Neural cell (in vitro differentiated cells): Measurements from ENCODE around the gene SLFN14. TPM values are rescaled to one million over a fixed set of nuclear protein-coding genes. Genes with fewer than 3 reads are reported as not detected.

Source experiments
- H2AFZ ChIP-seq: fragments of 200-600, 300-800 bp; sonication (generic), shearing (Covaris generic); 2 replicates; pipeline ENCODE4 v1.6.0; 2014; ENCODE audit warnings: low read depth, mild to moderate bottlenecking, antibody characterized with exemption, low read length, moderate library complexity
- H3F3A ChIP-seq: fragments of 200-600 bp; shearing (Covaris generic); 2 replicates; pipeline ENCODE4 v1.6.1; 2016; ENCODE audit warnings: mild to moderate bottlenecking, moderate library complexity, mixed read lengths, antibody characterized with exemption, low read length; ENCODE audit not compliant: insufficient read depth, poor library complexity, severe bottlenecking
- H3K27ac ChIP-seq: fragments of 200-600, 300-800 bp; sonication (generic), shearing (Covaris generic); 2 replicates; pipeline ENCODE4 v1.5.1; 2014; ENCODE audit warnings: mild to moderate bottlenecking, low read length, moderate library complexity
- H3K27me3 ChIP-seq: fragments of 300-800, 200-600 bp; sonication (generic), shearing (Covaris generic); 2 replicates; pipeline ENCODE4 v1.6.0; 2014; ENCODE audit warnings: mild to moderate bottlenecking, low read depth, low read length, moderate library complexity; ENCODE audit not compliant: insufficient read depth
- H3K36me3 ChIP-seq: fragments of 300-800, 200-600 bp; sonication (generic), shearing (Covaris generic); 2 replicates; pipeline ENCODE4 v1.5.1; 2014; ENCODE audit warnings: mild to moderate bottlenecking, antibody characterized with exemption, low read length, moderate library complexity; ENCODE audit not compliant: insufficient read depth
- H3K4me2 ChIP-seq: fragments of 300-800, 200-600 bp; sonication (generic), shearing (Covaris generic); 2 replicates; pipeline ENCODE4 v1.6.0; 2014; ENCODE audit warnings: mild to moderate bottlenecking, low read length
- H3K4me3 ChIP-seq: fragments of 300-800, 200-600 bp; sonication (generic), shearing (Covaris generic); 2 replicates; pipeline ENCODE4 v1.5.1; 2014; ENCODE audit warnings: mild to moderate bottlenecking, low read length, moderate library complexity
- H3K79me2 ChIP-seq: fragments of 200-600 bp; shearing (Covaris generic); replicated peaks from 2 replicates; pipeline ENCODE4 v1.6.0; 2014; ENCODE audit warnings: mild to moderate bottlenecking, low read length, moderate library complexity; ENCODE audit not compliant: insufficient read depth
- H3K9ac ChIP-seq: fragments of 300-800, 200-600 bp; sonication (generic), shearing (Covaris generic); 2 replicates; pipeline ENCODE4 v1.6.1; 2016; ENCODE audit warnings: mild to moderate bottlenecking, low read length, mixed read lengths
- H3K9me2 ChIP-seq: fragments of 200-600 bp; shearing (Covaris generic); 2 replicates; pipeline ENCODE4 v1.6.1; 2016; ENCODE audit warnings: mild to moderate bottlenecking, low read length, mixed read lengths; ENCODE audit not compliant: insufficient read depth
- H3K9me3 ChIP-seq: fragments of 200-600, 300-800 bp; sonication (generic), shearing (Covaris generic); 2 replicates; pipeline ENCODE4 v1.6.1; 2016; ENCODE audit warnings: mild to moderate bottlenecking, mixed run types, low read length, moderate library complexity, mixed read lengths
- H4K20me1 ChIP-seq: fragments of 200-600 bp; shearing (Covaris generic); 2 replicates; pipeline ENCODE4 v1.6.1; 2016; ENCODE audit warnings: mild to moderate bottlenecking, mixed run types; ENCODE audit not compliant: insufficient read depth
- CTCF ChIP-seq: fragments of 450-650 bp; IDR thresholded peaks from 2 replicates; pipeline ENCODE4 v1.5.1; 2014; ENCODE audit warnings: antibody characterized with exemption, mild to moderate bottlenecking, moderate library complexity; ENCODE audit not compliant: poor library complexity, severe bottlenecking
- EP300 ChIP-seq: fragments of 450-650 bp; conservative IDR thresholded peaks from 2 replicates; pipeline ENCODE4 v1.6.1; 2014; ENCODE audit warnings: antibody characterized with exemption, mild to moderate bottlenecking, moderate library complexity; ENCODE audit not compliant: poor library complexity, severe bottlenecking
- EZH2 ChIP-seq: fragments of 200-600, 300-800 bp; shearing (Covaris generic), sonication (generic); IDR thresholded peaks from 2 replicates; pipeline ENCODE4 v1.6.1; 2014; ENCODE audit warnings: antibody characterized with exemption, low read length, borderline replicate concordance, mild to moderate bottlenecking; ENCODE audit not compliant: insufficient read depth, poor library complexity, severe bottlenecking
- MXI1 ChIP-seq: fragments of 450-650 bp; conservative IDR thresholded peaks from 2 replicates; pipeline ENCODE4 v1.6.1; 2014; ENCODE audit warnings: antibody characterized with exemption, mild to moderate bottlenecking; ENCODE audit not compliant: poor library complexity, severe bottlenecking
- POLR2AphosphoS5 ChIP-seq: IDR thresholded peaks from 2 replicates; pipeline ENCODE4 v1.6.1; 2012
- RAD21 ChIP-seq: fragments of 450-650 bp; conservative IDR thresholded peaks from 2 replicates; pipeline ENCODE4 v1.6.1; 2014; ENCODE audit warnings: antibody characterized with exemption, mild to moderate bottlenecking, moderate library complexity
- SMC3 ChIP-seq: fragments of 450-650 bp; conservative IDR thresholded peaks from 2 replicates; pipeline ENCODE4 v1.6.1; 2014; ENCODE audit warnings: antibody characterized with exemption, mild to moderate bottlenecking, moderate library complexity; ENCODE audit not compliant: poor library complexity
- TAF1 ChIP-seq: IDR thresholded peaks from 2 replicates; pipeline ENCODE4 v1.6.1; 2012; ENCODE audit warnings: low read depth
- polyA plus RNA-seq: library from polyadenylated mRNA; depleted of rRNA; stranded (reverse); fragments of >200 nt; gene quantifications from 2 replicates; pipeline ENCODE4 v1.2.3, GENCODE V29; 2014
- TF ChIP-seq, protein P1 (sequence below): IDR thresholded peaks from 2 replicates; pipeline ENCODE4 v1.6.1; 2012; ENCODE audit warnings: borderline replicate concordance

Gene SLFN14
- polyA plus RNA-seq, 1 donor from 2014 or later = not detected

GRCh38 chr17:35555691-35556090 is 4.9 kb downstream of the SLFN14 start:
- peaks cover 6% of the 10 kb centered on the region for H3K27me3 ChIP-seq
- H3K4me3 ChIP-seq = no peak overlapping the region
- H2AFZ ChIP-seq = no peak overlapping the region
- no peak overlapping the region for H3K27ac ChIP-seq
- TF ChIP-seq TAF1 (no peak), SMC3 (no peak), EZH2 (no peak), MXI1 (no peak), CTCF (no peak), EP300 (no peak), POLR2AphosphoS5 (no peak), RAD21 (no peak)
- TF ChIP-seq, protein P1, sequence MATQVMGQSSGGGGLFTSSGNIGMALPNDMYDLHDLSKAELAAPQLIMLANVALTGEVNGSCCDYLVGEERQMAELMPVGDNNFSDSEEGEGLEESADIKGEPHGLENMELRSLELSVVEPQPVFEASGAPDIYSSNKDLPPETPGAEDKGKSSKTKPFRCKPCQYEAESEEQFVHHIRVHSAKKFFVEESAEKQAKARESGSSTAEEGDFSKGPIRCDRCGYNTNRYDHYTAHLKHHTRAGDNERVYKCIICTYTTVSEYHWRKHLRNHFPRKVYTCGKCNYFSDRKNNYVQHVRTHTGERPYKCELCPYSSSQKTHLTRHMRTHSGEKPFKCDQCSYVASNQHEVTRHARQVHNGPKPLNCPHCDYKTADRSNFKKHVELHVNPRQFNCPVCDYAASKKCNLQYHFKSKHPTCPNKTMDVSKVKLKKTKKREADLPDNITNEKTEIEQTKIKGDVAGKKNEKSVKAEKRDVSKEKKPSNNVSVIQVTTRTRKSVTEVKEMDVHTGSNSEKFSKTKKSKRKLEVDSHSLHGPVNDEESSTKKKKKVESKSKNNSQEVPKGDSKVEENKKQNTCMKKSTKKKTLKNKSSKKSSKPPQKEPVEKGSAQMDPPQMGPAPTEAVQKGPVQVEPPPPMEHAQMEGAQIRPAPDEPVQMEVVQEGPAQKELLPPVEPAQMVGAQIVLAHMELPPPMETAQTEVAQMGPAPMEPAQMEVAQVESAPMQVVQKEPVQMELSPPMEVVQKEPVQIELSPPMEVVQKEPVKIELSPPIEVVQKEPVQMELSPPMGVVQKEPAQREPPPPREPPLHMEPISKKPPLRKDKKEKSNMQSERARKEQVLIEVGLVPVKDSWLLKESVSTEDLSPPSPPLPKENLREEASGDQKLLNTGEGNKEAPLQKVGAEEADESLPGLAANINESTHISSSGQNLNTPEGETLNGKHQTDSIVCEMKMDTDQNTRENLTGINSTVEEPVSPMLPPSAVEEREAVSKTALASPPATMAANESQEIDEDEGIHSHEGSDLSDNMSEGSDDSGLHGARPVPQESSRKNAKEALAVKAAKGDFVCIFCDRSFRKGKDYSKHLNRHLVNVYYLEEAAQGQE = no peak
- H3F3A ChIP-seq = no peaks in the 10 kb centered on the region
- H3K4me2 ChIP-seq = no peak overlapping the region
- no peaks in the 10 kb centered on the region for H3K9me2 ChIP-seq
- H3K9ac ChIP-seq = no peak overlapping the region
- no peaks in the 10 kb centered on the region for H3K79me2 ChIP-seq
- H4K20me1 ChIP-seq = no peaks in the 10 kb centered on the region
- no peaks in the 10 kb centered on the region for H3K36me3 ChIP-seq
- no peaks in the 10 kb centered on the region for H3K9me3 ChIP-seq

- no peak overlapping the region for H3K4me3 ChIP-seq
- no peak overlapping the region for H2AFZ ChIP-seq
- TF ChIP-seq CTCF (no peak), TAF1 (no peak)
- H3K79me2 ChIP-seq = no peaks in the 10 kb centered on the region
- no peaks in the 10 kb centered on the region for H3K9me3 ChIP-seq
- no peaks in the 10 kb centered on the region for H3F3A ChIP-seq
- no peak overlapping the region for H3K9ac ChIP-seq
- H3K27ac ChIP-seq = no peak overlapping the region
- H3K27me3 ChIP-seq = peaks cover 6% of the 10 kb centered on the region
- no peaks in the 10 kb centered on the region for H4K20me1 ChIP-seq
- no peak overlapping the region for H3K4me2 ChIP-seq
- H3K9me2 ChIP-seq = no peaks in the 10 kb centered on the region
- no peaks in the 10 kb centered on the region for H3K36me3 ChIP-seq
Measured at GRCh38 chr17:35554668-35555067, 6.0 kb downstream of the SLFN14 start.
